DOHH2 (cell line): ENCODE results near the gene PLAAT4.

Experiments
- EZH2phosphoT487 ChIP-seq: fragments of 200-600 bp; sonication (generic); IDR thresholded peaks from 2 replicates; pipeline ENCODE4 v1.6.1; 2017; ENCODE audit warnings: borderline replicate concordance, mild to moderate bottlenecking, antibody characterized with exemption, low read length, moderate library complexity, mixed read lengths
- TF ChIP-seq, protein P1 (sequence below): fragments of 200-600 bp; sonication (generic); IDR thresholded peaks from one replicate; pipeline ENCODE4 v1.5.1; 2014; ENCODE audit warnings: antibody characterized with exemption, mild to moderate bottlenecking, low read depth, low read length; ENCODE audit not compliant: poor library complexity, severe bottlenecking

DNA sequence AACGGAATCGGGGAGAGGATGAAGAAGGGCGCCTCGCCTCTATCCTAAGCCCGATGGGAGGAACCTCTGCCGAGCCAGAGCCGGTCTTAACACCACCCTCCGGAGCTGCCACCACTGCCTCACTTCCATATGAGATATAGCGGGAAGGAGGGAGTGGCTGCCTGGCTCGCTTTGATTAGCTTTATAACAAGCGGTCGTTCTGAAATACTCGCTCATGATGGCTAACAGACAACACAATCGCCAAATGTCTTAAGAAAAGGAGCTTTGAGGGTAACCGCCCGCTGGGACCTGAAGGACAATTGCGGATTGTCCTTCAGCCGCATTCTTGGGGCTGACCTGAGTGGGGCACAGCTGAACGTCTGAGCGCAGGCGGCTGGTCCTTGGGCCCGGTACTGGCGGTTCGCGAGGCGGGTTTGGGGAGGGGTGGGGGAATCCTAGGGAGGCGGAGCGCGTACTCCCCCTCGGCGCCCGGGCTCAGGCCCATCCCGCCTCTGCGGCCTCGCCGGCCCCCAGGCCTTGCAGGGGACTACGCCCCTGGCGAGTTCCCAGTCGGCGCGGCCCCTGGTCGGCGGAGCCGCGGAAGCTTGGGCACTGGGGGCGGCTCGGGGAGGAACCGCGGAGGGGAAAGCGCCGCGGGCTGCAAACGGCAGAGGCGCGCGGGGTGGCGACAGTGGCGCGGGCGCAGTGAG, 45.9 kb upstream of the PLAAT4 start, which contains the start of gene PLAAT5:
- TF ChIP-seq, protein P1, sequence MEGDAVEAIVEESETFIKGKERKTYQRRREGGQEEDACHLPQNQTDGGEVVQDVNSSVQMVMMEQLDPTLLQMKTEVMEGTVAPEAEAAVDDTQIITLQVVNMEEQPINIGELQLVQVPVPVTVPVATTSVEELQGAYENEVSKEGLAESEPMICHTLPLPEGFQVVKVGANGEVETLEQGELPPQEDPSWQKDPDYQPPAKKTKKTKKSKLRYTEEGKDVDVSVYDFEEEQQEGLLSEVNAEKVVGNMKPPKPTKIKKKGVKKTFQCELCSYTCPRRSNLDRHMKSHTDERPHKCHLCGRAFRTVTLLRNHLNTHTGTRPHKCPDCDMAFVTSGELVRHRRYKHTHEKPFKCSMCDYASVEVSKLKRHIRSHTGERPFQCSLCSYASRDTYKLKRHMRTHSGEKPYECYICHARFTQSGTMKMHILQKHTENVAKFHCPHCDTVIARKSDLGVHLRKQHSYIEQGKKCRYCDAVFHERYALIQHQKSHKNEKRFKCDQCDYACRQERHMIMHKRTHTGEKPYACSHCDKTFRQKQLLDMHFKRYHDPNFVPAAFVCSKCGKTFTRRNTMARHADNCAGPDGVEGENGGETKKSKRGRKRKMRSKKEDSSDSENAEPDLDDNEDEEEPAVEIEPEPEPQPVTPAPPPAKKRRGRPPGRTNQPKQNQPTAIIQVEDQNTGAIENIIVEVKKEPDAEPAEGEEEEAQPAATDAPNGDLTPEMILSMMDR, result no peak
- no peak for TF ChIP-seq EZH2phosphoT487
